ENCODE results near the gene CLTCL1. TPM values are rescaled to one million over a fixed set of nuclear protein-coding genes. Genes with fewer than 3 reads are reported as not detected.

The CLTCL1 gene
- total RNA-seq, 1 experiment from 2014 or later: 7.1 TPM

DNA sequence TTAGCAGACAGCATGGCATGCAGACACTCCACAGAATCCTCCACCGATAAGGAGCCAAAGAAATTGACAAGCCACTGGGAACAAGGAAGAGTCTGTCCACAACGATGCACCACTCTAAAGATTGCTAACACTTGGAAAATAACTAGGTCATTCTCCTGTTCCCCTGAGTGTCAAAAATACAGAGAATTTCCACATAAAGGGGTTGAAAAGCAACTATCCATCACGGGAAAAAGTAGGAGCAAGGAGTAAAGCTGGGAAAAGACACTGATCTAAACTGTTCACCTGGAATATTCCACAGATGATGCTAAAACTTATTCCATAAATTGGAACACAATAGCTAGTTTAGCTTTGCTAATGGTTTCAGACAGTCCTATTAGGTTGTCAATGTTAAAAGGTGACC is 66.0 kb downstream of the CLTCL1 start (continued):
- TF ChIP-seq, protein P1, sequence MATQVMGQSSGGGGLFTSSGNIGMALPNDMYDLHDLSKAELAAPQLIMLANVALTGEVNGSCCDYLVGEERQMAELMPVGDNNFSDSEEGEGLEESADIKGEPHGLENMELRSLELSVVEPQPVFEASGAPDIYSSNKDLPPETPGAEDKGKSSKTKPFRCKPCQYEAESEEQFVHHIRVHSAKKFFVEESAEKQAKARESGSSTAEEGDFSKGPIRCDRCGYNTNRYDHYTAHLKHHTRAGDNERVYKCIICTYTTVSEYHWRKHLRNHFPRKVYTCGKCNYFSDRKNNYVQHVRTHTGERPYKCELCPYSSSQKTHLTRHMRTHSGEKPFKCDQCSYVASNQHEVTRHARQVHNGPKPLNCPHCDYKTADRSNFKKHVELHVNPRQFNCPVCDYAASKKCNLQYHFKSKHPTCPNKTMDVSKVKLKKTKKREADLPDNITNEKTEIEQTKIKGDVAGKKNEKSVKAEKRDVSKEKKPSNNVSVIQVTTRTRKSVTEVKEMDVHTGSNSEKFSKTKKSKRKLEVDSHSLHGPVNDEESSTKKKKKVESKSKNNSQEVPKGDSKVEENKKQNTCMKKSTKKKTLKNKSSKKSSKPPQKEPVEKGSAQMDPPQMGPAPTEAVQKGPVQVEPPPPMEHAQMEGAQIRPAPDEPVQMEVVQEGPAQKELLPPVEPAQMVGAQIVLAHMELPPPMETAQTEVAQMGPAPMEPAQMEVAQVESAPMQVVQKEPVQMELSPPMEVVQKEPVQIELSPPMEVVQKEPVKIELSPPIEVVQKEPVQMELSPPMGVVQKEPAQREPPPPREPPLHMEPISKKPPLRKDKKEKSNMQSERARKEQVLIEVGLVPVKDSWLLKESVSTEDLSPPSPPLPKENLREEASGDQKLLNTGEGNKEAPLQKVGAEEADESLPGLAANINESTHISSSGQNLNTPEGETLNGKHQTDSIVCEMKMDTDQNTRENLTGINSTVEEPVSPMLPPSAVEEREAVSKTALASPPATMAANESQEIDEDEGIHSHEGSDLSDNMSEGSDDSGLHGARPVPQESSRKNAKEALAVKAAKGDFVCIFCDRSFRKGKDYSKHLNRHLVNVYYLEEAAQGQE (IDR thresholded peaks at IDR 0.05; ENCODE audit: low read depth): no peak
- TF ChIP-seq, protein P2, sequence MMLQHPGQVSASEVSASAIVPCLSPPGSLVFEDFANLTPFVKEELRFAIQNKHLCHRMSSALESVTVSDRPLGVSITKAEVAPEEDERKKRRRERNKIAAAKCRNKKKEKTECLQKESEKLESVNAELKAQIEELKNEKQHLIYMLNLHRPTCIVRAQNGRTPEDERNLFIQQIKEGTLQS (IDR thresholded peaks at IDR 0.05): no peak
- TF ChIP-seq EZH2phosphoT487 (IDR thresholded peaks at IDR 0.05; ENCODE audit: borderline replicate concordance) (no peak), ZNF274 (IDR thresholded peaks at IDR 0.05; ENCODE audit: low read depth, low read length) (no peak), CEBPB (IDR thresholded peaks at IDR 0.05; ENCODE audit: low read depth) (no peak), CBX3 (IDR thresholded peaks at IDR 0.05; ENCODE audit: low read depth) (no peak), SRF (IDR thresholded peaks at IDR 0.05; ENCODE audit: low read depth) (no peak), JUND (IDR thresholded peaks at IDR 0.05) (no peak), ZFX (IDR thresholded peaks at IDR 0.05) (no peak), POLR2AphosphoS5 (IDR thresholded peaks at IDR 0.05; ENCODE audit: low read depth, low read length) (no peak)
- TF ChIP-seq, protein P3, sequence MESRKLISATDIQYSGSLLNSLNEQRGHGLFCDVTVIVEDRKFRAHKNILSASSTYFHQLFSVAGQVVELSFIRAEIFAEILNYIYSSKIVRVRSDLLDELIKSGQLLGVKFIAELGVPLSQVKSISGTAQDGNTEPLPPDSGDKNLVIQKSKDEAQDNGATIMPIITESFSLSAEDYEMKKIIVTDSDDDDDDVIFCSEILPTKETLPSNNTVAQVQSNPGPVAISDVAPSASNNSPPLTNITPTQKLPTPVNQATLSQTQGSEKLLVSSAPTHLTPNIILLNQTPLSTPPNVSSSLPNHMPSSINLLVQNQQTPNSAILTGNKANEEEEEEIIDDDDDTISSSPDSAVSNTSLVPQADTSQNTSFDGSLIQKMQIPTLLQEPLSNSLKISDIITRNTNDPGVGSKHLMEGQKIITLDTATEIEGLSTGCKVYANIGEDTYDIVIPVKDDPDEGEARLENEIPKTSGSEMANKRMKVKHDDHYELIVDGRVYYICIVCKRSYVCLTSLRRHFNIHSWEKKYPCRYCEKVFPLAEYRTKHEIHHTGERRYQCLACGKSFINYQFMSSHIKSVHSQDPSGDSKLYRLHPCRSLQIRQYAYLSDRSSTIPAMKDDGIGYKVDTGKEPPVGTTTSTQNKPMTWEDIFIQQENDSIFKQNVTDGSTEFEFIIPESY (IDR thresholded peaks at IDR 0.05; ENCODE audit: extremely low read depth, insufficient replicate concordance, low read length): no peak
